ENCODE data around the gene C1QL1.
A peak's percentile ranks its signal among the peaks of the same experiment; 100 is the strongest.

C1QL1 gene

DNA sequence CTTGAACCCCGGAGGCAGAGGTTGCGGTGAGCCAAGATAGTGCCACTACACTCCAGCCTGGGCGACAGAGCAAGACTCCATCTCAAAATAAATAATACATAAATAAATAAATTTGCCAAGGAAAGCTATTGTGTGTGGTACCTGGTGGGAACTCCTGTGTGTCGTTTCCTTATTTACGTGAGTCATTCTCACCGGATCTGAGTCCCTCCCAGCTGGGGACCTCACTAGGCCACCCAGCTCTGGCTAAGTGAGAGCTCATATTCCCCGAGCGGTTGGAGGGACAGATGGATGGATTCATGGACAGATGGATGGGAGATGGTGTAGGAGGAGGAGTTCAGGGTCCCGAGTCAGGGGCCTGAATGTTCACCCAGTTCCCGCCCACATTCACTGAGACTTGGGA lies 22.9 kb upstream of the C1QL1 start:
- intact Hi-C loops (cut with DNase I) = no loop called here
- peak in 1 of 10 donors; percentile 25 for DNase-seq

DNA sequence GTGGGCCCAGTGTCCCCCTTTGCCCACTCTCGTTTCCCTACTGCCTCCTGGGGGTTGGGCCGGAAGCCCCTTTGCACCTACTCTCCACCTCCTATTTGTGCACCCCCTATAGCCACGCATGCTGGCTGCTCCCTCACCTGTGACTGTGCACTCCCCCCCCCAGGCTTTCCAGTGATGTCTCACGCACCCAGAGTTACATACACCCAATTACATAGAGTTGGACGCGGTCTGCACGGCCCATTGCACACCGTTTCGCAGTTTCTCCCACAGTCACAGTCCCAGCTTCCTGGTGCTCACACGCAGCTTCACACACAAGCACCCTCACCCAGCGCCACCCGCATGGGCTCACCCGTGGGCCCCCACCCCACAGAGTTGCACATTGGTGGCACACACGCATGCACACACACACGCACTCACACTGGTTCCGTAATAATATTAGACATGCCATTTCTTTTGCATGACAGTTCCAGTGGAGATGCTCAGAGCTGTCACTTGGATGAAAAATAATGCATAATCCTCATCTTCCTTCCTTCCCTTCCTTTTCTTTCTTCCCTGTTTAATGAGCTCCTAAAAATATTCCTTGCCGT lies 21.5 kb upstream of the C1QL1 start:
- intact Hi-C loops (cut with DNase I) = no loop called here
- DNase-seq = peak in 1 of 10 donors; percentile 80

DNA sequence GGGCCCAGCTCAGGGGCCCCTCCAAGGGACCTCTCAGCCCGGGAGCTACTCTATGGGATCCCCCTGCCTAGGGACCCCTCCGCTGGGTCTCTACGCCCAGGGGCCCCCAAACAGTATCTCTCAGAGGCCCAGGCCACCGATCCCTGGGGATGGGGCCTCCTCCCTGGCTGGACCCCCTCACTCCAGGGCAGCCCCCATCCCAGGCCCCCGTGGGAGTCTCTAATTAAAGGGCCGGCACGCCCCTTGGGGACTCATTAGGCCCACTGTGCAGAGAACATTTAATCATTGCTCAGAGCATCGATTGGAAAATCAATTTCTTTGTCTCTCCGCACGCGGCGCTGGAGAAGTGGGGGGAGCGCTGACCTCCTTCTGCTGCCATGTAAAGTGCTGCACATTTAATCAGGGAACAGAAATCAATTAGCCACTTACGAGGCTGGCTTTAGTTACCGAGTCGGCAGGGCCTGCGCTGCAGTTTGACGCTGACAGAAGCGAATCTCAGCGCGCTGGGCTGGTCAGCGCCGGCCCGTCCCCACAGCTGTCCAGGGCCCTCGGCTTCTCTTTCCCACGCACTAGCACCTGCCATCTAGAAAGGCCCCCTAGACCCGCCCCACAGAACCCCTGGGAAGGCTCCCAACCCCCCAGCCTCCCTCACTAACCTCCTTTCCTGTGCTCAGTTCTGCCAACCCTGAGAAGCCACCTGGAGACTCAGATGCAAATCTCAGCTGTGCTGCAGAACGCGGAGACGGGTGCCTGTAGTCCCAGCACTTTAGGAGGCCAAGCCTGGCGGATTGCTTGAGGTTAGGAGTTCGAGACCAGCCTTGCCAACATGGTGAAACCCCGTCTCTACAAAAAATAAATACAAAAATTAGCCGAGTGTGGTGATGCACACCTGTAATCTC lies 20.2 kb upstream of the C1QL1 start:
- DNase-seq = no peak
- intact Hi-C loops (cut with DNase I) = no loop called here

DNA sequence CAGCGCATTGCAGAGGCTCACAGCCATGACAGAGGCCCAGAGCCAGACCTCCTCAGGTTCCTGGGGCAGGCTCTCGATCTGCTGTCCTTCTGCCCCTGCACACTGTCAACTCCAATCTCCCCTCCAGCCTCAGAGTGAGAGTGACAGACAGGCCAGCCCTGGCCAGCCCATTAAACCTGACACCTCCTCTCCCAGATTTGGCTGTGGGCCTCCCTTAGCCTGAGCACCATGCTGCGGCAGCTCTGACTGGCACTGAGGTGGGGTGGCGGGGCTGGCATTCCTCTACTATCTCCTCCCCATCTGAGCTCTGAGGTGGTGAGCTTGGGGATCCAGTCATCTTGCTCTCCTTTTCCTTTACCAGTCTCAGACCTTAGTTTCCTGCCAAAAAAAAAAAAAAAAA lies 15.5 kb upstream of the C1QL1 start:
- DNase-seq = no peak
- intact Hi-C loops (cut with DNase I) = no loop called here

DNA sequence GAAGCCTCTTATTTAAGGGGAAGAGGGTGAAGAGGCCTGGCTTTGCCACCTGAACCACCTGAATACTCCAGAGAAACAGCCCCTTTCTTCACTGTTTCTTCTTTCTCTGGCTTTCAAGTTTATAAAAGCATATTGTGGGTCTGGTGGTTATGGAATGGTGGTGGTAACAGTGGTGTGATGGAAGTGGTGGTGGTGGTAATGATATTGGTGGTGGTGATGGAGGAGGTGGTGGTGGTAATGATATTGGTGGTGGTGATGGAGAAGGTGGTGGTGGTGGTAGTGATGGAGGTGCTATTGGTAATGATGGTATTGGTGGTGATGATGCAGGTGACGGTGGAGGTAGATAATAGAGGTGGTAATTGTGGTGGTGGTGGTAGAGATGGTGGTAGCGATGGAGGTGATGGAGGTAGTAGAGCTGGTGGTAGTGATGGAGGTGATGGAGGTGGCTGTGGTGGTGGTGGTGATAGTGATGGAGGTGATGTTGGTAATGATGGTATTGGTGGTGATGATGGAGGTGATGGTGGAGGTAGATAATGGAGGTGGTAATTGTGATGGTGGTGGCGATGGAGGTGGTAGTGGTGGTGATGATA lies 14.1 kb upstream of the C1QL1 start:
- intact Hi-C loops (cut with DNase I) = no loop called here
- no peak for DNase-seq

DNA sequence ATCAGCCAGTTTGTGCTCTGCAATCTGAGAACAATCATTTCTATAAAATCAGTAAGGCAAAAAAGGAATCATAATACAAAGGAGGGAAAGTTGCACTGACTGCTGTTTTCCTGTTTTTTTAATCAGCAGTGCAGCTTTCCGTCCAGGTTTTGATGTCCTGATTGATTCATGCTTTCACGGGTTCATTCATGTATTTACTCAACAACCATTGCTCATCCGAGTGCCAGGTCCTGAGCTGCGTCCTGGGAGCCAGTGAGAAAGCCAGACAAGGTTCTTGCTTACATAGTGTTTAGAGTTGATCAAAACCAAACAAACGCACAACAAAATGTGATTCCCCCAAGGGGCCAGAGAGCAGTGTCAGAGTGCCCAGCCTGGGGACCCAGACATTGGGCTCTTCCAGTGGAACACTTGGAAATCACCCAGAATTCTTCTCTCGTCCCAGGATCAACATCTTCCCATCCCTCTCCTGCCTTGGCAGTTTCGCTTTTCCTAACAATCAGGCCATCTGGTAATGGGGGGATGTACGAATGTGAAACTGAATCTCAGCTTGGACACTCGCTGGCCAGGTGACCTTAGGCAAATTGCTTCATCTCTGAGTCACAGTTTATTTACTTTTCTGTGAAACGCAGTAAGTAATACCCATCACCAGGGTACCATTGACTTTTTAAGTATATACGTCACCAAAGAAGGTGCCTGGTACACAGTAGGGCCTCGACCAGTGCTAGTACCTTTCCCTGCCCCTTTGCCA lies 13.3 kb upstream of the C1QL1 start:
- peak in 1 of 10 donors; percentile 9 for DNase-seq
- intact Hi-C loops (cut with DNase I) = no loop called here

DNA sequence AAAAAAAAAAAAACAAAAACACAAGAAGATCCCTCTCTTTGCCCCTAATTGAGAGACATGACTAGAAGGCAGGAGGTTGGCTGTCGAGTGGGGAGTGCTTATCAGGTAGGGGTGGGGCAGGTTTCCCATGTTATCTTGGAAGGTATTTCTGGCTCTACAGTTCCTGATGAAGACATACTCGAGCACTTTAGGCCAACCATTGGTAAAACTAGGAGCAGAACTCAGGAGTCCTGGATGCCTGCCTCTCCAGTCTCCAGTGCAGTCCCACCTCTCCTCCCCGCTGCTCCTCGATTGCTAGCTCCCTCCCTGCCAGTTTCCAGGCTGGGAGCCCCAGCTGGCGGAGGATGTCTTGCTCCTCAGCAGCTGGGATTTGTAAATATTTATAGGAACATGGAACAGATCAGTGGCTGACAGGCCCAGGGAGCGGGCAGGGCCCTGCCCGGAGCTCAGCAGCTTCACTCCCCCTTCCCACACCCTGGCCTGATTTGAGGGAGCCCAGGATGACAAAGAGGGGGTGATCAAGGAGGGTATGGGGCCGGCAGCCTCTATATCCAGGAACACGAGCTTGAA lies 11.4 kb upstream of the C1QL1 start:
- intact Hi-C loops (cut with DNase I) = no loop called here
- DNase-seq = peak in 3 of 10 donors; percentile 38 to 75 (median 45)

DNA sequence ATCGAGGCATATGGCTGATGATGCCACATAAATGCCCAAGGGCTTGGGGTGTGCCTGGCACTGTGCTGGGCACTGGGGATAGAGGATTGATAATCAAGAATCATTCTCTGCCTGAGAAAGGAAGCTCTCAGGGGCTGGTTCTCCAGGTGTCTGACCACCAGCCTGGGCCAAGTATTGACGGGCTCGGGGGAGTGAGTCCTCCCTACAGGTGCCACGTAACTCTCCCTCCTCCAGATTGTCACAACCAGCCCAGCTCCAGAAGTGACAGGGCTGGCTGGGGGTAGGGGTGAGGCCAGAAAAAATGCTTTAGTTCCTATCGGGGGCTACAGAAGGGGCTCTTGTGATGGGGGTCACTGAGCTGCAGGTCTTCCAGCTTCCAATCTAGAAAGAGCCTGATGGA lies 10.7 kb upstream of the C1QL1 start:
- DNase-seq = peak in 1 of 10 donors; percentile 30
- intact Hi-C loops (cut with DNase I) = no loop called here

DNA sequence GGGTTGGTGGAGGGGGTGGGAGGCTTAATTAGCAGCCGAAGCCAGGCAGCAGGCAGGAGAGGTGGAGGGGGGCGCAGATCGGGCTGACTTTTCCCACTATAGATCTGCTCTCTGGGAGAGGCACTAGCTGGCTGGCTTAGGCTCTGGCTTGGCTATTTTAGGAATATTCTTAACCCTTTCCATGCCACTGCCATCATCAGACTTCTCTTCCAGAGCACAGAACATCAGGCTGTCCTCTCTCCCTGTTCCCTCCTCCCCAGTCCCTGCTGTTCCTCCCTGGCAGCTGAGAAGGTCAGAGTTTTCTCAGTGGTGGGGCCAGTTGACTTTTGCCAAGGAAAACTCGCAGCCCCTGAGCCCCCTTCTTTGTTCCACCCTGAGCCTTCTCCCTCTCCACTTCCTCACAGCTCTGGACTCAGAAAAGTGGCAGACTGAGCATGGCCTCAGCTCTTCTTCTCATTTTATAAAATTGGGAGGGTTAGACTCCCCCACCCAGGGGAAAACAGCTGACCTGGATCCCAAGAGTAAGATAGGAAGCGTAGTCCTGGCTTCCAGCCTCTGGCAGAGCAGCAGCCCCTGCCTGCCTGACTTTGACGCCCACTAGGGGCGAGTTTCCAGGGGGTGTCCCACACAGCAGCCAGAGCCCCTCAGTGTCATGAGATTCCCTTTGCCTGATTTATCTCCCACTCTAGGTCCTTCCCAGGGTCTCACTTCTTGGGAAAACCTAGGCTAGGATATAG lies 9.9 kb upstream of the C1QL1 start:
- intact Hi-C loops (cut with DNase I) = no loop called here
- DNase-seq = peak in 1 of 10 donors; percentile 6

DNA sequence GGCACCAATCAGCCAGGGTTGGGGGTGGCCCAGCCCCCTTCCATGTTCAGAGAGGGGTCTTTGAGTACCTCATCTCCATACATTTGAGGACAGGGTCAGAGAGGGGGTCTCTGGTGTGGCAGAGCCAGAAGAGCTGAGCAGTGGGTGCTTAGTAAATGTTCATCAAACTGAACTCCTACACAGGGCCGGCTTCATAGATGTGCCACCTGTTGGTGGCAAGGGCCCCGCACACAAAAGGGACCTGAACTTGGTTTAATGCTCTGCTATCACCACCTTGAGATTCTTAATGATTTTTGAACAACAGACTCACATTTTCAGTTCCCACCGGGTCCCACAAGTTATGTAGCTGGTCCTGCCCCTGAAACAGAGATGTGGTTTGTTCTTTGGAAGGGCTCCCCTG lies 9.0 kb upstream of the C1QL1 start:
- DNase-seq = peak in 1 of 10 donors; percentile 49
- intact Hi-C loops (cut with DNase I) = no loop called here

DNA sequence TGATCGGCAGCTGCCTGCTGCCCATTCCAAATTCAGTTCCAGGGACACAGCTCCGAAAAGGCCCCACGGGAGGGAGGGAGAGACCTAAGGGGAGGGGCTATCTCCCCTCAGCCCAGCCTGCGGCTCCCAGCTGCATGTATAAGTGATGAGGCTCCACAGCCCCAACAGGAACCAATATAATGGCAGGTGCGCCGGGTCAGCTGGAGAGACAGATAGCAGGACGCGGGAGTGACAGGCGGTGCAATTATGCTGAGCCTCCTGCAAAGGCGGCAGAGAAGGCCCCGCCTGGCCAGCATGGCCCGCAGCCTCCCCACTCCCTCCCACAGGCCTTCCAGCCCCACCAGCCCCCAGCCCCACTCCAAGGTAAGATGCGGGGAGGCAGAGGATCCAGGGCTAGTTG lies 8.1 kb upstream of the C1QL1 start:
- intact Hi-C loops (cut with DNase I) = no loop called here
- peak in 1 of 10 donors; percentile 22 for DNase-seq

DNA sequence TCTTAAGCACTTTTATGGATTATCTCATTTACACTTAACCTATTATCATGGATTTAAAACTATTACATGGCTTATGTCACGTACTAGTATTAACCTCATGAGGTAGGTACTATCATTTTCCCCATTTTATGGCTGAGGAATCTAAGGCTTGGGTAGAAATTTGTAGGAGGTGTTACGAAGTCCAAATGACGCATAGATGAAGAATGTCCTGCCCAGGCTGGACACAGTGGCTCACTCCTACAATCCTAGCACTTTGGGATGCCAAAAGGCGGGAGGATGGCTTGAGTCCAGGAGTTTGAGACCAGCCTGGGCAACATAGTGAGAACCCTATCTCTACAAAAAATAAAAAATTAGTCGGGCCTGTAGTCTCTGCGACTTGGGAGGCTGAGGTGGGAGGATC lies 4.8 kb upstream of the C1QL1 start:
- intact Hi-C loops (cut with DNase I) = no loop called here
- no peak for DNase-seq

DNA sequence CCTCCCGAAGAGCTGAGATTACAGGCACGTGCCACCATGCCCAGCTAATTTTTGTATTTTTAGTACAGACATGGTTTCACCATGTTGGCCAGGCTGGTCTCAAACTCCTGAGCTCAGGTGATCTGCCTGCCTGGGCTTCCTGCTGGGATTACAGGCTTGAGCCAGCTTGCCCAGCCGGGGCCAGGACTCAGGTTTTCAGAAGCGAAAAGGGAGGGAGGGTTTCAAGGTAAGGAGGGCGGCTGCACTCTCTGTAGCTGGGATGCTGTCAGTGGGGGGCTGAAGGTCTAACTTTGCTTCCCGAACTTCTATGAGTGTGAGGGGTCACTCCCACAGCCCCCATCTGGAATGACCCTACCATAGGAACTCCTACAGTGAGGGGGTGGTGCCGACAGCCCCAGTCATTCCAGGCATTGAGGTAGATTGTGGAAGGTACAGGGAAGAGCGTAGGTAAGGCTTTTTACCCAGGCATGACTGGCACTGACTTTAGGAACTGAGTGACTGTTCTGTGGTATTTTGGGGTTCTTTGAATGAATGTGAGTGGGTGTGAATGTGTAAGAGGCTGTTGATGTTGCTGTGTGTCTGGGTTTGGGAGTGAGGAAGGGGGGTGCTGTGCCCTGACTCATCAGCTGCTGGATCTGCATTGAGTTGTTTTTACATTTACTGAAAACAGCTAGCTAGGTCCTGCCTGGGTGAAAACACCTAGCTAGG lies 3.8 kb upstream of the C1QL1 start:
- DNase-seq = no peak
- intact Hi-C loops (cut with DNase I) = no loop called here

DNA sequence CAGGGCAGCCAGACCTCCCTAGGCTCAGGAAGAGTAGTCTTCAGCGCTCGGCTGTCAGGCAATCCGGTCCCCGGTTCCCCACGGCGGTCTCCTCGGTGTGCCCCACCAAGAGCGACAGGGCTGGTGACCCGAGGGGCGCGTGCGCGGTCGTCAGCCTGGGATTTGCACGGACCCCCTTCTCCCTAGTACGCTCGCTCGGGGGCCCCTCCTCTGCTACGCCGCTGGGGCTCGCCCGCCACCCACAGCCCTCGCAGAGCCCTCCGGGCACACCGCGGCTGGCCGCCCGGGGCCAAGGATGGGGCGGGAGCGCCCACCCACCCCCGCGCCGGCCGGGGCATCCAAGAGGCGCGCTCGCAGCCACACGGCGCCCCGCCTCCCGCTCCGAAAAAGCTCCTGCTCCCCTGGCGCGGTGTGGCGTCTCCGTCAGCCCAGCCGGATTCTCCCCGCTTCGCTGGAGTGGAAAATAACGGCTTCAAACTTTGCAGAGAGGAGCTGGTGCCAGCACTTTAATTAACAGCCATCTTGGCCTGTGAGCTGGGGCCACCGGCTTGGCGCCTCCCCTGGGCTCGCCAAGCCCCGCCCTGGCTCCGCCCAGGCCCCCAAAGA lies 2.1 kb upstream of the C1QL1 start:
- intact Hi-C loops (cut with DNase I) = no loop called here
- peak in 8 of 10 donors; percentile 36 to 92 (median 64) for DNase-seq

DNA sequence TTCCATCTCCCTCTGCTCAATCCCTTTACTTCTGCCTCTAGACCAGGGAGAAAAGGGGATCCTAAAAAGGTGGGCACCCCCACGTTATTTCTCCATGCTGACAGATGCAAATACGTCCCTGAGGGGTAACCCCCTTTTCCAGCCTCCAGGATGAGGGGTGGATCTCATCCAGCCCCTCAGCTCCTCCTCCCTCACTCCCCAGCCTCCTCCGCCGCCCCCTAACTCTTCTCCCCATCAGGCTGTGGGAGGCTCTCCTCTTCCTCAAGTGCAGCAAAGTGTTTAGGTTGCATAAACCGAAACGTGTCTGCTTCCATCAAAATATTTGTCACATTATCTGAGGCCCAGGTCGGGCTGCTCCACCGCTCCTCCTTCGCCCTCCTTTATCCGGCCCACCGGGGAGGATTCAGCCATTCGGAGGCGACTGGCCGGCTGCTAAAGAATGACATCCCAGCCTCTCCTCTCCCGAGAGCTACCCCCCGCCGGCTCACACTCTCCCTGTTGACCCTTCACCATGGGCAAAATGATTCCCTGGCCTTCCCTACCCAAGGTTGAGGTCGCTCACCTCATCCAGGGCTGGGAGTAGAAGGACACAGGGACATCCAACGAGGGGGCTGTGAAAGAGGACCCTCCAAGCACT lies 1.2 kb upstream of the C1QL1 start:
- intact Hi-C loops (cut with DNase I) = no loop called here
- no peak for DNase-seq

DNA sequence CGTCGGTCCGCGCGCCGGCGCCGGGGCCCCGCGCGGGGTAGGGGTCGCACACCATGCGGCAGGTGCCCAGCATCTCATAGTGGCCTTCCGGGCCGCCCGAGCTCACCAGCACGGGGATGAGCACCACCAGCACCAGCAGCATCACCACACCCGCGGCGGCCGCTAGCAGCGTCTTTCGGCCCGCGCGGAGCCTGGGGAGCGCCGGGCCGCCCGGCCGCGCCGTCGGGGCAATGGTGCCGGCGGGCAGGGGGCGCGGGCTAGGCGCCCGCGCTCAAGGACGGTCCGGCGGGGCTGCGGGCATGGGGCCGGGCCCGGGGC lies 237 bp downstream of the C1QL1 start:
- intact Hi-C loops (cut with DNase I) = no loop called here
- no peak for DNase-seq

DNA sequence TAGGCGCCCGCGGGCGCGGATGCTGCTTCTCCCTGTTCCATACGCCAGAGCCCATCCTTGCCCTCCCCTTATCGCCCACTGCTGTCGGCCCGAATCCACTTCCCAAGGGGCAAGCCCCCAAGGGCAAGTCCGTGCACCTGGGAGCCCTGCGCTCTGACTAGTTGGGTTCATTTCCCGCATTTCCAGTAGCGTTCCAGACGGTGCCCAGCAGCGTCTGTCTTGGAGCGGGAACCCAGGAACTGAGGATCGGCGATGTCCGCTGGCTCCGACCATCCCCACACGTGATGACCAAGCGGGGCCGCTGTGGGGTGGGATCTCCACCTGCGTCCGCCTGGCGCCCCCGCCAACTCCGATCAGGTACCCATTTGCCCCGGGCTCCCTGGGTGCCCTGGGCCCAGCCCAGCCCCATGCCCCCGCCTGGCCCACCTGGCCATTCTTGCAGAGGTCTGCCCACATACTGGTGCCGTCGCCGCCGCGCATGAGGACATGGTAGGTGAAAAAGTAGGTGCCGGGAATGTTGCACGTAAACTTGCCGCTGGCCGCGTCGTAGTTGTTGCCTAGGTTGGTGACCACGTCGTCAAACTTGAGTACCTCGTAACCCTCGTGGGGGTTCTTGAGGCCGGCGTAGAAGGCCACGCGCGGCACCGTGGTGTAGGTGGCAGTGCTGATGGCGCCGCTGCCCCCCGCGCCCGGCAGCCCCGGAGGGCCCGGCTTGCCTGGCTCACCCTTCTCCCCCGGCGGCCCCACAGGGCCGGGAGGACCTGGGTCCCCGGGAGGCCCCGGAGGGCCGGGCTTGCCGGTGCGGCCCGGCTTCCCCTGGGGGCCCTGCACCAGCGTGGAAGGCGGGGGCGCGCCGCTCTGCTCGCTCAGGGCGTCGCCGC lies 837 bp downstream of the C1QL1 start:
- intact Hi-C loops (cut with DNase I) = no loop called here

More for the DNA sequence above, 837 bp downstream of the C1QL1 start:
- no peak for DNase-seq

Data from posterior cingulate gyrus (tissue), 11 donors.